Measurements from ENCODE around the gene MYO9B.
A peak's percentile ranks its signal among the peaks of the same experiment; 100 is the strongest.

MYO9B gene

GRCh38 chr19:17060802-17061201 lies 14.8 kb upstream of the MYO9B start:
- DNase-seq: no peak

GRCh38 chr19:17061205-17061604 lies 14.4 kb upstream of the MYO9B start:
- no peak for DNase-seq

GRCh38 chr19:17061691-17062090 lies 13.9 kb upstream of the MYO9B start:
- DNase-seq: no peak

DNA sequence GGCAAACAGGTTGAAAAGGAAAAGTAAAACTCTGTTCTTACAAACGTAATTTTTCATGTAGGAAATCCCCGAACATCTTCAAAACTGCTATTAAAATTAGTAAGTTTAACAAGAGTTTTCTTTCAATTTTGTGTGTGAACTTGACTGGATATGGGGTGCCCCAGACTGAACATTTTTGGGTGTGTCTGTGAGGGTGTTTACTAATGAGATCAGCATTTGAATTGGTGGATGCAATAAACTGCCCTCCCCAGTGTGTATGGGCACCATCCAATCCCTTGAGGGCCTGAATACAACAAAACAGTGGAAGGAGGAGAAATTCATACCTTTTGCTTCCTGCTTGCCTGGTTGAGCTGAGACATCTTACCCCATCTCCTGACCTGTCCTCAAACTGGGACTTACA lies 12.1 kb upstream of the MYO9B start:
- DNase-seq: no peak

- DNase-seq: no peak
Observed at GRCh38 chr19:17069193-17069592, 6.4 kb upstream of the MYO9B start.

GRCh38 chr19:17070421-17070820 lies 5.2 kb upstream of the MYO9B start:
- no peak for DNase-seq

DNA sequence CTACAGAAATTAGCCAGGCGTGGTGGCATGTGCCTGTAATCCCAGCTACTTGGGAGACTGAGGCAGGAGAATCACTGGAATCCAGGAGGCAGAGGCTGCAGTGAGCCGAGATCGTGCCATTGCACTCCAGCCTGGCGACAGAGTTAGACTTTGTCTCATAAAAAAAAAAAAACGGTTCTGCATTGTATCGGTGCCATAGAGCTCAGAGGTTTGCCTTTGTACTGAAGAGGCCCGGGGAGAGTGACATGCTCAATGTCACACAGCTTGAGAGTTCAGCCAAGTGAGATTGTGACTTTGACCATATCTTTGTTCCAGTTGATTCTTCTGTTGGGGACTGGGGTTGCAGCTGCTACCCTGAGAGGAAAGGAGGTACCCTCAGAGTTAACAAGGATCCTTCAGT lies 4.7 kb upstream of the MYO9B start:
- no peak for DNase-seq

- DNase-seq: no peak
Observed at GRCh38 chr19:17073869-17074633, 1.5 kb upstream of the MYO9B start.

DNA sequence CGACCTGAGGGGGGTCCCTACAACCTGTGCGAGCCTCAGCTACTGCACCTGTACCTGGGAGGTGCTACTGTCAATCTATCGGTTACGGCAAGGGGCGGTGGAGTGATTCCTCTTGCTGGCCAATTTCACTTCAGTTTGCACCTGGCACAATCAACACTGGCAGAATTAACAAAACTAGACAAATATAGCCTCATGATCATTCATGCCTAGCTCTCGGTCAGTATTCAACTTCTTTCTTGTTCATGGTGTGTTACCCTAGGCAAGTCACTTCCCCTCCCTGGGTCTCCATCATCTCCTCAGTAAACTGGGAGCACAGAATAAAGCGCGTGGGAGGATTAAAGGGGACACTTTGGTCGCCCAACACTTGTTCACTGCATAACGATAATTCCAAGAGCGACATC lies 943 bp upstream of the MYO9B start:
- DNase-seq: no peak

DNA sequence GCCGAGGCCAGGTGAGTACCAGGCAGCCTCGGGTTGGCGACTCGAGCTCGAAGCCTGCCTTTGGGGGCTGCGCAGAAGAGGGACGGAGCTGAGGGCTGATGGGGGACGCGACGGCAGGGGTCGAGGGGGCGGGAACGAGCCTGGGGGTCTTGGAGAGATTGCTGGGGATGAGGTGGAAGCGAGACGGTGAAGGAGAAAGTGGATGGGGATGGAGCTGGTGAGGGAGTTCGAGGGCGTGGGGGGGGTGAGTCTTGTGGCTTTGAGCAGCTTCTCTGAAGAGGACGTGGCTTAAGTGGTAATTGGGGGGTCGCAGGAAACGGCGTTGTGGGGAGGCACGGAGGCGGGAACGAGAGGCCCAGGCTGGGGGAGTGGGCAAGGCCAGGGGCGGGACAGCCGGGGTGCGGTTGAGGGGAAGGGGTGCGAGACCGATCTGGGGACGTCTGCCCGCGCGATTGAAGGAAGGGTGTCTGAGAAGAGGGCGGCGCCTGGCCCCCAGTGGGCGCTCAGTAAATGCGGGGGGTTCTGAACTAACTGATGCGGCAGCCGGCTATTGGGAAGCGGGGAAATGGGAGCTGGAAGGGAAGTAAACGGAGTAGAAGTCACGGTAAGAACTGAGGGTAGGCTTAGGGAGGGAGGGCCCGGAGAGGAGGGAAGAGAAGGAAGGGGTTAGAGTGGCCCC lies 426 bp downstream of the MYO9B start:
- no peak for DNase-seq

- no peak for DNase-seq
Observed at GRCh38 chr19:17076543-17076991, 990 bp downstream of the MYO9B start.

- DNase-seq: no peak
Observed at GRCh38 chr19:17077447-17078028, 2.0 kb downstream of the MYO9B start.

DNA sequence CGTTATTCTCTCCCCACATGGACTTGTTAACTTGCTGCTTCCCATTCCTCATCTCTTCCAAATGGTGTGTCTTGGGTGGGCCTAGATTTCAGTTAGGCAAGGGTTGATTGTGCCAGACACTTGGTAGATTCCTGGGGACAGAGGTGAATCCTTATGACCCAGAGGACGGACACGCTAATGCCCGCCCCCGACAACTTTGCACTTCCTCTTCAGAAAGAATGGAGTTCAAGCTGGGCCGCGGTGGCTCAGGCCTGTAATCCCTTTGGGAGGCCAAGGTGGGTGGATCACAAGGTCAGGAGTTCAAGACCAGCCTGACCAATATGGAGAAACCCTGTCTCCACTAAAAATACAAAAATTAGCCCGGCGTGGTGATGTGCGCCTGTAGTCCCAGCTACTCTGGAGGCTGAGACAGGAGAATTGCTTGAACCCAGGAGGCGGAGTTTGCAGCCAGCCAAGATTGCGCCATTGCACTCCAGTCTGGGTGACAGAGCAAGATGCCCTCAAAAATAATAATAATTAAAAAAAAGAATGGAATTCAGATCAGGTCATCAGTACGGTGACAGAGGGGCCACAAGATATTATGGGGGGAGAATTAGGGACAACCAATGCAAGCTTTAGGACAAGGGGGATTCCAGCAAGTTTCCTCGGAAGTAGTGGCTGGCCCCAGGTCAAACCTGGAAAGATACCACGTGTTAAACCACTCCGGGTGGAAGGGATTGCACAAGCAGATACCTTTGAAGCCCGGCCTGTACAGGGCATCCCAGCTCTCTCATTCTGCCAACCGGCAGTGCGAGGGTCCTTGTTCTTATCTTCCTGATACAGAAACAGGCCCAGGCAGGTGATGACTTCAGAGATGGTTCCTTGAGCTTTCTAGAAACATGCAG lies 2.7 kb downstream of the MYO9B start:
- no peak for DNase-seq

- no peak for DNase-seq
Observed at GRCh38 chr19:17078920-17079709, 3.5 kb downstream of the MYO9B start.

- peak; percentile 23 for DNase-seq
Observed at GRCh38 chr19:17079710-17080439, 4.3 kb downstream of the MYO9B start.

DNA sequence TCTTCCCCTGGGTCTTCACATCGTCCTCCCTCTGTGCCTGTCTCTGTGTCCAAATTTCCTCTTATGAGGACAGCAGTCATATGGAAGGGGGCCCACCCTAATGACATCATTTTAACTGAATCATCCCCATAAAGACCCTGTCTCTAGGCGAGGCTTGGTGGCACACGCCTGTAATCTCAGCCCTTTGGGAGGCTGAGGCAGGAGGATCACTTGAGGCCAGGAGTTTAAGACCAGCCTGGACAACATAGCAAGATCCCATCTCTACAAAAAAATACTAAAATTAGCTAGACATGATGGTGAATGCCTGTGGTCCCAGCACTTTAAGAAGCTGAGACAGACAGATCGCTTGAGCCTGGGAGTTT lies 4.8 kb downstream of the MYO9B start:
- no peak for DNase-seq

DNA sequence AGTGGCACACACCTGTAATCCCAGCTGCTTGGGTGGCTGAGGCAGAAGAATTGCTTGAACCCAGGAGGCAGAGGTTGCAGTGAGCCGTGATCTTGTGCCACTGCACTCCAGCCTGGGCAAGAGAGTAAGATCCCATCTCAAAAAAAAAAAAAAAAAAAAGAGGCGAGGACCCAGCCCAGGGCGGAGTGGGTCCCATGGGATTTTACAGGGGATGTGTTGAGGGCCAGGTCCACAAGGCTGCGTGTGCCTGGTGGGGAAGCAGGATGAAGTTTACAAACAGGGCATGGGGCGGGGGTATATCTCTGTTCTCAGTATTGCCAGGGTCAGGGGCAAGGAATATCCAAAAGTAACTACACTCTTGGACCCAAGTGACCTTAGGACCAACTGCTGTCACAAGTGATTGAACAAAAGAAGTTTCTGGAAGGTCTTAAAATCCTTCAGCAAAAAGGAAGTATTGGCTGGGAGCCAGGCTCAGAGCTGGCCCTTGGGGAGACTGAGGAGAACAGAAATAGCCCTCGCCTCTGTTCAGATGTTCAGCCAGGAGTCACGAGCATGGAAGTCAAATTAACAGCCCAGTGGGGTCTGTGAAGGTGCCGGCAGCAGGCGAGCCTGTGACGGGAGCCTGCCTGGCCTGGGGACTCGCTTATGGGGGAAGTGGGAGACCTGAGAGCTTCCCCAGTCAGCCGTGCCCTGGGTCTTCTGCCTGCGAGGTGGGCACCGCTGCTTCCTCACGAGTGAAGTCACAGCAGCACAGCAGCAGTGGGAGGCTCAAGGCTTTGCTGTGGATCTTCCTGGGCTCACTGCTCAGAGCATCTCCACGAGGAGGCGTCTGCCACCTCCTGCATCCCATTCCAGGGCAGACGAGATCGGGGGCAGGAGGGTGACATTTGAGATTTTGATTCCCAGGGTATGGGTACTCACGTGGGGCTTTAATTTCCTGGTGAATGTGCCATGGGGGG lies 6.4 kb downstream of the MYO9B start:
- DNase-seq: no peak

- DNase-seq: no peak
Observed at GRCh38 chr19:17086120-17086519, 10.5 kb downstream of the MYO9B start.

GRCh38 chr19:17086834-17087233 lies 11.3 kb downstream of the MYO9B start:
- DNase-seq: no peak

- DNase-seq: no peak
Observed at GRCh38 chr19:17088552-17088951, 13.0 kb downstream of the MYO9B start.
